HG03575 (cell line): ENCODE results near the gene PPARD.

ENCODE experiments used
- ATAC-seq: cut with Tn5 transposase; IDR thresholded peaks from one replicate; pipeline ENCODE4 v1.9.1; 2021; ENCODE audit not compliant: unreplicated experiment, insufficient number of reproducible peaks, low FRiP score; ENCODE audit errors: extremely low read depth

PPARD gene

DNA sequence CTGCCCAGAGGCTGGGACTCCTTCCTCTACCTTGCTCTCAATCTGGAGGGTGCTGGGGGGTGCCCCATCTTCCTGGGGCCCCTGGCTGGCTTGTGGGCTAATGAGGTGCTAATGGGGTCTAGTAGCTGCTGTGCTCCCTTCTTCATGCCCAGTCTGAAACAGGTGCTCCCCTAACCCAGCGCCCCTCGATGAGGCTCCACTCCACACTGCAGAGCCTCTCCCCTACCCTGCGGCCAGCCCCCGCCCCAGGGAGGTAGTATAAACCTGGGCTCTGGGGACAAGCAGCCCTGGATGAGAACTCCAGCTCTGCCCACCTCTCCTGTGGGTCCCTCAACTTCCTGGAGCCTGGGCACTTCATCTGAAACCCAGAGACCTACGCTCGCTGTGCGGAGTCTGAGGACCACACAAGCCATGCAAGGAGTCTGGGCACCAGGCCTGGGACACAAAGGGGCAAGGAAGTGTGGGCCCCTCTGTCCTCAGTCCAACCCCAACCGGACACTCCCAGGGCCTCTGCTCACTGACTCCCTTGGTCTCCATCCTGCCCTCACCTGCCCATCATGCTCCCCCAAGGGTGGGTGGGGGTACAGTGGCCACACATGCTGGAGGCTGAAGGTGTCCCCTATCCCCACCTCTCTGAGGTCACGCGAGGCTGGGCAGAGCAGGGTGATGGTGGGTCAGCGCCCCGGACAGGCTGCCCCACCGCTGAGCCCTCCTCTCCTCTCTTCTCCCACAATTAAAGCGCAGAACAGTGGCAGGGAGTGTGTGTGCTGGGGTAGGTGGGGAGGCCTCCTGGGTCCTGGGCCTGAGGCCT lies 132.0 kb downstream of the PPARD start:
- ATAC-seq, result no peak

DNA sequence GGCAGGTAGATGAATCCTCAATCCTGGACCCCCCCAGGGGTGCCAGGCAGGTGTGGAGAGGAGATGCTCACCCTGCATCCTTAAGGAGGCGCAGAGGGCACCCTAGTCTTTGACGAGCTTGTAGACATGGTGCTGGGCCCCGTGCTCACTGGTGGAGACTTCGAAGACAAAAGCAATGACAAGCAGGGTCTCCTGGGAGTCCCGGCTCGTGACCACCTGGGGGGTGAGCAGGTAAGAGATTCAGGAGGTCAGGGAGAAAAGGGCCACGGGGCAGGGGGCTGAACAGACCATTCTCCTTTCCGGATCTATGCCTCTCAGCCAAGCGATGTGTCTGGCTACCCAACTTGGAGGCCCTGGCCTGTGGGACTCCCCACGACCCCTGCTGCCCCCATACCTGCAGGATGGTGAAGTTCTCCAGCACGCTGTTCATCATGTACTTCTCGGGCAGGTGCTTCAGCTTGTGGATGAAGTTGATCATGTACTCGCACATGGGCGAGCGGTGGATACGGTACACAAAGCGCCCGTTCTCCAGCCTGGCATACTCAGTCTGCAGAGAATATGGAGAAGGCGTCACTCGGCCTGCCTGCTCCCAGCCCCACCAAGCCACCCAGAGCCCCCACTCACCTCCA lies 132.7 kb downstream of the PPARD start:
- ATAC-seq, result no peak

- no peak for ATAC-seq
Observed at GRCh38 chr6:35475573-35475972, 133.2 kb downstream of the PPARD start.

- no peak for ATAC-seq
Observed at GRCh38 chr6:35476004-35476403, 133.6 kb downstream of the PPARD start.

DNA sequence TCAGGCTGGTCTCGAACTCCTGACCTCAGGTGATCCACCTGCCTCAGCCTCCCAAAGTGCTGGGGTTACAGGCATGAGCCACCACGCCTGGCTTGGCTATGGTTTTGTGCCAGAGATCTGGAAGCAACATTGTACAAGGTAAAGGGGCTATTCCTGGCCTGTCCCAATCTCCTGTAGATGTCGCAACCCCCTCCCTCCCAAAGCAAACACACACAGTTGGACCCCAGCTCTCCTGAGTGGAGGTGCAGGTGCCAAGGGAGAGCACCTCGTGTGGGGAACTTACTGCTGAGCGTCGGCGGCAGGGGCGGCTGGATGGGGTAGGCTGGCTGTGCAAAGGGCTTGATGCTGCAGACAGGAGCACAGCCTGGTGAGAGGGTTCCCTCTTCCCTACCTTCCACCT lies 134.7 kb downstream of the PPARD start:
- no peak for ATAC-seq
